IMR-90 (cell line): Measurements from ENCODE around the gene MAML1. TPM values are rescaled to one million over a fixed set of nuclear protein-coding genes. Genes with fewer than 3 reads are reported as not detected.

Source experiments
- ATAC-seq: fragments of 200-7000 bp; cut with Tn5 transposase; 2 replicates; pipeline ENCODE4 v1.9.1; 2020; ENCODE audit warnings: low read depth, mild to moderate bottlenecking, moderate library complexity
- BruUV-seq: library from RNA; stranded (reverse); fragments of 400-500 nt; replicated peaks from 2 replicates; lab custom pipeline; 2021; lab: Mats Ljungman, UMichigan
- CTCF ChIA-PET: fragments of 300-600 bp; formaldehyde crosslinking; extraction: SDS; loops from one replicate; lab custom pipeline; 2021; ENCODE audit warnings: antibody characterized with exemption; lab: Yijun Ruan, JAX
- POLR2A ChIA-PET: fragments of 300-600 bp; sonication (Branson Sonifier 250); formaldehyde crosslinking; loops from one replicate; lab custom pipeline; 2022; ENCODE audit warnings: antibody characterized with exemption; ENCODE audit not compliant: unreplicated experiment; lab: Charles Lee
- DNase-seq: peaks from one replicate; pipeline ENCODE4 v3.0.0; 2013
- H2AFZ ChIP-seq: replicated peaks from 2 replicates; pipeline ENCODE3; 2013; ENCODE audit warnings: low read length, mild to moderate bottlenecking; ENCODE audit not compliant: poor library complexity
- H2AK5ac ChIP-seq: 2 replicates; pipeline ENCODE4 v1.6.1; 2013; ENCODE audit warnings: low read depth, low read length, inconsistent platforms
- H2AK9ac ChIP-seq: replicated peaks from 2 replicates; pipeline ENCODE3; 2013; ENCODE audit warnings: mild to moderate bottlenecking, low read depth, low read length, moderate library complexity; ENCODE audit not compliant: poor library complexity
- H2BK120ac ChIP-seq: 2 replicates; pipeline ENCODE4 v1.6.1; 2013; ENCODE audit warnings: low read depth, low read length, inconsistent platforms
- H2BK15ac ChIP-seq: 3 replicates; pipeline ENCODE4 v1.6.1; 2013; ENCODE audit warnings: low read depth, low read length, inconsistent platforms
- H2BK20ac ChIP-seq: 2 replicates; pipeline ENCODE4 v1.6.1; 2013; ENCODE audit warnings: low read depth, mild to moderate bottlenecking, inconsistent platforms, low read length, moderate library complexity
- H2BK5ac ChIP-seq: 2 replicates; pipeline ENCODE4 v1.6.1; 2013; ENCODE audit warnings: mild to moderate bottlenecking, low read depth, low read length, inconsistent platforms; ENCODE audit not compliant: poor library complexity, severe bottlenecking
- H3K14ac ChIP-seq: replicated peaks from 2 replicates; pipeline ENCODE4 v1.6.1; 2013; ENCODE audit warnings: low read depth, low read length, inconsistent platforms
- H3K18ac ChIP-seq: 2 replicates; pipeline ENCODE4 v1.6.1; 2013; ENCODE audit warnings: low read depth, low read length, control low read depth
- H3K23ac ChIP-seq: 2 replicates; pipeline ENCODE4 v1.6.1; 2013; ENCODE audit warnings: low read depth, low read length, inconsistent platforms
- H3K27ac ChIP-seq: 2 replicates; pipeline ENCODE4 v1.5.1; 2013; ENCODE audit warnings: mild to moderate bottlenecking, control low read depth, low read length; ENCODE audit not compliant: insufficient read depth
- H3K27me3 ChIP-seq: 2 replicates; pipeline ENCODE4 v1.6.1; 2013; ENCODE audit warnings: low read length; ENCODE audit not compliant: control insufficient read depth, insufficient read depth
- H3K36me3 ChIP-seq: 2 replicates; pipeline ENCODE4 v1.6.1; 2013; ENCODE audit warnings: low read length, mixed read lengths; ENCODE audit not compliant: control insufficient read depth, insufficient read depth
- H3K4ac ChIP-seq: 2 replicates; pipeline ENCODE4 v1.6.1; 2013; ENCODE audit warnings: low read depth, low read length, inconsistent platforms
- H3K4me1 ChIP-seq: 2 replicates; pipeline ENCODE4 v1.6.1; 2013; ENCODE audit warnings: low read length, mixed read lengths; ENCODE audit not compliant: control insufficient read depth, insufficient read depth
- H3K4me2 ChIP-seq: 2 replicates; pipeline ENCODE4 v1.6.1; 2013; ENCODE audit warnings: low read depth, mild to moderate bottlenecking, control low read depth, low read length, moderate library complexity
- H3K4me3 ChIP-seq: 2 replicates; pipeline ENCODE4 v1.5.1; 2013; ENCODE audit warnings: low read depth, mild to moderate bottlenecking, control low read depth, low read length, moderate library complexity; ENCODE audit not compliant: insufficient read depth
- H3K56ac ChIP-seq: 2 replicates; pipeline ENCODE4 v1.6.1; 2013; ENCODE audit warnings: low read length, inconsistent platforms; ENCODE audit not compliant: insufficient read depth; ENCODE audit errors: extremely low read depth
- H3K79me1 ChIP-seq, 2 experiments: 2 replicates each; pipeline ENCODE4 v1.6.1; 2013; ENCODE audit warnings: low read length in 2 of 2, inconsistent platforms in 1 of 2, low read depth in 1 of 2
- H3K9ac ChIP-seq: 2 replicates; pipeline ENCODE4 v1.6.1; 2013; ENCODE audit warnings: low read depth, low read length, control low read depth
- H3K9me1 ChIP-seq: 2 replicates; pipeline ENCODE4 v1.6.1; 2013; ENCODE audit warnings: low read length, inconsistent platforms; ENCODE audit not compliant: insufficient read depth
- H3K9me3 ChIP-seq: 2 replicates; pipeline ENCODE4 v1.6.1; 2013; ENCODE audit warnings: low read length; ENCODE audit not compliant: control insufficient read depth, insufficient read depth
- H4K20me1 ChIP-seq: 2 replicates; pipeline ENCODE4 v1.6.1; 2013; ENCODE audit warnings: low read length, inconsistent platforms; ENCODE audit not compliant: insufficient read depth
- H4K5ac ChIP-seq: 2 replicates; pipeline ENCODE4 v1.6.1; 2013; ENCODE audit warnings: mild to moderate bottlenecking, low read depth, low read length, control low read depth
- H4K8ac ChIP-seq, 2 experiments: 2 replicates each; pipeline ENCODE4 v1.6.1; 2013; ENCODE audit warnings: low read depth in 2 of 2, low read length in 2 of 2, control low read depth in 1 of 2, inconsistent platforms in 1 of 2
- H4K91ac ChIP-seq: 2 replicates; pipeline ENCODE4 v1.6.1; 2013; ENCODE audit warnings: low read depth, low read length, inconsistent platforms; ENCODE audit not compliant: insufficient read depth
- BHLHE40 ChIP-seq: fragments of 150-350 bp; IDR thresholded peaks from 2 replicates; pipeline ENCODE4 v1.6.1; 2016; ENCODE audit warnings: mild to moderate bottlenecking, low read depth, low read length
- CEBPB ChIP-seq: IDR thresholded peaks from 2 replicates; pipeline ENCODE4 v1.6.1; 2012; ENCODE audit warnings: low read depth, low read length, improper control_type of control experiment
- CHD1 ChIP-seq: IDR thresholded peaks from 2 replicates; pipeline ENCODE4 v1.6.1; 2012; ENCODE audit warnings: low read depth, low read length, improper control_type of control experiment
- FOS ChIP-seq: fragments of 150-350 bp; IDR thresholded peaks from 2 replicates; pipeline ENCODE4 v1.6.1; 2016; ENCODE audit warnings: low read depth, low read length
- MAFK ChIP-seq: IDR thresholded peaks from 2 replicates; pipeline ENCODE4 v1.6.1; 2012; ENCODE audit warnings: low read depth, low read length, improper control_type of control experiment
- MAZ ChIP-seq: IDR thresholded peaks from 2 replicates; pipeline ENCODE4 v1.6.1; 2012; ENCODE audit warnings: low read depth, mild to moderate bottlenecking, low read length, improper control_type of control experiment, moderate library complexity, borderline replicate concordance
- MXI1 ChIP-seq: IDR thresholded peaks from 2 replicates; pipeline ENCODE4 v1.6.1; 2012; ENCODE audit warnings: low read depth, mild to moderate bottlenecking, low read length, moderate library complexity, borderline replicate concordance
- NFE2L2 ChIP-seq: fragments of 150-350 bp; IDR thresholded peaks from 2 replicates; pipeline ENCODE4 v1.6.1; 2016; ENCODE audit warnings: low read depth, mild to moderate bottlenecking, low read length
- POLR2A ChIP-seq: IDR thresholded peaks from 2 replicates; pipeline ENCODE4 v1.6.1; 2012; ENCODE audit warnings: mild to moderate bottlenecking, low read depth, low read length
- RCOR1 ChIP-seq: IDR thresholded peaks from 2 replicates; pipeline ENCODE4 v1.6.1; 2012; ENCODE audit warnings: mild to moderate bottlenecking, low read length, improper control_type of control experiment; ENCODE audit not compliant: insufficient replicate concordance
- RFX5 ChIP-seq: IDR thresholded peaks from 2 replicates; pipeline ENCODE4 v1.8.0; 2012; ENCODE audit warnings: low read depth, mild to moderate bottlenecking, low read length, moderate library complexity
- WGBS, 2 experiments: methylation state at CpG; one replicate each; pipeline versions ENCODE4 v1.1.5 to v1.1.7; 2013; ENCODE audit warnings: missing lambda C conversion rate in 2 of 2; ENCODE audit not compliant: insufficient read length in 1 of 2; ENCODE audit errors: extremely low coverage in 2 of 2; 5-methylcytosine and 5-hydroxymethylcytosine counted together
- dilution Hi-C: fragments of 300-500 bp; cut with HindIII; formaldehyde crosslinking; loops from one replicate; pipeline ENCODE4 v1.14.3; 2018; ENCODE audit warnings: low sequenced_read_pairs; ENCODE audit not compliant: unreplicated experiment
- in situ Hi-C: fragments of 300-500 bp; cut with MboI; formaldehyde crosslinking; loops from 3 replicates; pipeline ENCODE4 v1.14.3; 2019; ENCODE audit warnings: low sequenced_read_pairs, inconsistent platforms, mixed read lengths
- intact Hi-C: fragments of 100-400 bp; cut with micrococcal nuclease; formaldehyde crosslinking; loops from 2 replicates; pipeline ENCODE4 v1.10.0; 2022
- polyA plus RNA-seq, 3 experiments: library from polyadenylated mRNA; depleted of rRNA; stranded (reverse); fragments of >200 nt; gene quantifications; 2 replicates each; pipeline ENCODE4 v1.2.3, GENCODE V29; 2012; ENCODE audit warnings: low replicate concordance in 1 of 3
- total RNA-seq: library from RNA; depleted of rRNA; stranded (reverse); fragments of >200 nt; gene quantifications from 2 replicates; pipeline ENCODE4 v1.2.3, GENCODE V29; 2012
- TF ChIP-seq, protein P1 (sequence below): fragments of 150-350 bp; IDR thresholded peaks from 2 replicates; pipeline ENCODE4 v1.6.1; 2016; ENCODE audit warnings: low read depth, mild to moderate bottlenecking, low read length, moderate library complexity, borderline replicate concordance
- TF ChIP-seq, protein P2 (sequence below): conservative IDR thresholded peaks from 2 replicates; pipeline ENCODE4 v1.5.1; 2012; ENCODE audit warnings: mild to moderate bottlenecking, low read depth, low read length, improper control_type of control experiment

The MAML1 gene
- total and polyA plus RNA-seq, 2 of the 4 experiments (the other 2 are of a cell fraction): 4.7 to 10.2 TPM

DNA sequence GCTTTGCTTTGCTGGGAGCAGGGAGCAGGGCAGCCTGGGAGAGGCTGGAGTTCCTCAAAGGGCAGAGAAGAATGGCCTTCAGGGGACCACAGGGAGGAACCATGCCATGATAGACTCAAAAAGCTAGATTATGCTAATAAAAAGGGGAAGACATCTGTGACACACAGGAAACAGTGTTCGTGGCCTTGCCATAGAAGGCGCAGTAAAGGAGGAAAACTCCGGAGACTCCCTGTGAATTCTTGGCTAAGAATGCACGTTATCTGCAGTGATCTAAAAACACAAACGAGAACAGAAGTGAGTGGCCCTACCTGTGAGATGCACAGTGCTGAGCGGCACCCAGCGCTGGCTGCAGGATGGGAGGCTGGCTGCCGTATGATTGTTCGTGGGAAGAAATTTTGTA lies 45.3 kb downstream of the MAML1 start:
- intact Hi-C loops: no loop called here
- no peak overlapping the region for H4K91ac ChIP-seq
- no peak overlapping the region for H4K5ac ChIP-seq
- no peak overlapping the region for H3K9ac ChIP-seq
- no peak for DNase-seq
- H2AK5ac ChIP-seq: no peak overlapping the region
- peaks cover 8 to 13% of the 10 kb centered on the region in 2 experiments for H3K79me1 ChIP-seq
- WGBS, 2 experiments: 85% methylated on average over 4 of the region's 9 CpGs; no CpG with 5 or more reads in 1 of the 2 experiments
- H3K14ac ChIP-seq: no peak overlapping the region
- ATAC-seq: no peak
- no peaks in the 10 kb centered on the region for H3K4me1 ChIP-seq
- H2BK5ac ChIP-seq: no peak overlapping the region
- no peak overlapping the region for H4K8ac ChIP-seq
- no peaks in the 10 kb centered on the region for H3K9me3 ChIP-seq
- no peak overlapping the region for H3K4me2 ChIP-seq
- ChIA-PET POLR2A (no interaction called here), CTCF (no interaction called here)
- dilution Hi-C loops: no loop called here
- no peak overlapping the region for H3K4ac ChIP-seq
- H2BK15ac ChIP-seq: no peak overlapping the region
- H2AK9ac ChIP-seq: no peak overlapping the region
- H2BK120ac ChIP-seq: no peak overlapping the region
- no peaks in the 10 kb centered on the region for H3K27me3 ChIP-seq
- H3K36me3 ChIP-seq: peaks cover 58% of the 10 kb centered on the region
- 0 out of 2 replicates have a peak, but pooled peaks cover 3% of the 10 kb centered on the region for H4K20me1 ChIP-seq
- no peaks in the 10 kb centered on the region for H3K9me1 ChIP-seq
- H2BK20ac ChIP-seq: no peak overlapping the region
- no peak overlapping the region for H3K56ac ChIP-seq
- TF ChIP-seq BHLHE40: no peak
- no peak for TF ChIP-seq RFX5
- no peak for TF ChIP-seq MXI1
- no peak for TF ChIP-seq CEBPB
- TF ChIP-seq CHD1: no peak
- no peak for TF ChIP-seq POLR2A
- no peak for TF ChIP-seq RCOR1
- TF ChIP-seq FOS: no peak
- TF ChIP-seq, protein P1, sequence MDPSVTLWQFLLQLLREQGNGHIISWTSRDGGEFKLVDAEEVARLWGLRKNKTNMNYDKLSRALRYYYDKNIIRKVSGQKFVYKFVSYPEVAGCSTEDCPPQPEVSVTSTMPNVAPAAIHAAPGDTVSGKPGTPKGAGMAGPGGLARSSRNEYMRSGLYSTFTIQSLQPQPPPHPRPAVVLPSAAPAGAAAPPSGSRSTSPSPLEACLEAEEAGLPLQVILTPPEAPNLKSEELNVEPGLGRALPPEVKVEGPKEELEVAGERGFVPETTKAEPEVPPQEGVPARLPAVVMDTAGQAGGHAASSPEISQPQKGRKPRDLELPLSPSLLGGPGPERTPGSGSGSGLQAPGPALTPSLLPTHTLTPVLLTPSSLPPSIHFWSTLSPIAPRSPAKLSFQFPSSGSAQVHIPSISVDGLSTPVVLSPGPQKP: no peak
- TF ChIP-seq MAZ: no peak
- TF ChIP-seq MAFK: no peak
- TF ChIP-seq NFE2L2: no peak
- TF ChIP-seq, protein P2, sequence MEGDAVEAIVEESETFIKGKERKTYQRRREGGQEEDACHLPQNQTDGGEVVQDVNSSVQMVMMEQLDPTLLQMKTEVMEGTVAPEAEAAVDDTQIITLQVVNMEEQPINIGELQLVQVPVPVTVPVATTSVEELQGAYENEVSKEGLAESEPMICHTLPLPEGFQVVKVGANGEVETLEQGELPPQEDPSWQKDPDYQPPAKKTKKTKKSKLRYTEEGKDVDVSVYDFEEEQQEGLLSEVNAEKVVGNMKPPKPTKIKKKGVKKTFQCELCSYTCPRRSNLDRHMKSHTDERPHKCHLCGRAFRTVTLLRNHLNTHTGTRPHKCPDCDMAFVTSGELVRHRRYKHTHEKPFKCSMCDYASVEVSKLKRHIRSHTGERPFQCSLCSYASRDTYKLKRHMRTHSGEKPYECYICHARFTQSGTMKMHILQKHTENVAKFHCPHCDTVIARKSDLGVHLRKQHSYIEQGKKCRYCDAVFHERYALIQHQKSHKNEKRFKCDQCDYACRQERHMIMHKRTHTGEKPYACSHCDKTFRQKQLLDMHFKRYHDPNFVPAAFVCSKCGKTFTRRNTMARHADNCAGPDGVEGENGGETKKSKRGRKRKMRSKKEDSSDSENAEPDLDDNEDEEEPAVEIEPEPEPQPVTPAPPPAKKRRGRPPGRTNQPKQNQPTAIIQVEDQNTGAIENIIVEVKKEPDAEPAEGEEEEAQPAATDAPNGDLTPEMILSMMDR: no peak
- in situ Hi-C loops: no loop called here
- H3K23ac ChIP-seq: no peak overlapping the region
- no peak overlapping the region for H3K18ac ChIP-seq
- no peak overlapping the region for H3K4me3 ChIP-seq
- H3K27ac ChIP-seq: no peak overlapping the region
- H2AFZ ChIP-seq: no peak overlapping the region
- no TSS peak for BruUV-seq
